ENCODE results near the gene NUP85.
A peak's percentile ranks its signal among the peaks of the same experiment; 100 is the strongest.
"Not testable (repeated sequence)": the region's sequence is repeated elsewhere in the genome, so short reads cannot be mapped to it uniquely, and the experiment has no call there.

The NUP85 gene

DNA sequence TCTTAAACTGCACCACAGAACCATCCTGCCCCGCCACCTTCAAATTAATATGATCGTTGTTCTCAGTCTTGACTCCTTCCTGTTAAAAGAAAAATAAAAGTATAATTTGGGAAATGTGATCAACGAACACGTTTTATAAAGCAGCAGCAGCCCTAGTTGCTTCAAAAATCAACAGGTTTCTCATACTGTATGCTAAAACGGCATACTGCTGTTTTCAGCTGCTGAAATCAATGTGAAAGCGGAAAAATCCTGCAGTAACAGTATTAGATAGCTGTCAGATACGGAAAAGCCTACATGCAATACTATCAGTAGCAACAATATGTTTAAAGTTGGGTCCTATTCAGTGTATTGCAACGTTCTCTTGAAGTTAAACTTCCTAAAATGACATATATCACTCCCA is 24.4 kb upstream of the NUP85 start:
- TF ChIP-seq POLR2AphosphoS5 (IDR thresholded peaks at IDR 0.05; ENCODE audit: low read depth, low read length): no peak
- TF ChIP-seq TAF1 (IDR thresholded peaks at IDR 0.05; ENCODE audit: borderline replicate concordance, low read depth, low read length): no peak
- DNase-seq (ENCODE audit: insufficient read length) (no peak), FAIRE-seq (no peak)

DNA sequence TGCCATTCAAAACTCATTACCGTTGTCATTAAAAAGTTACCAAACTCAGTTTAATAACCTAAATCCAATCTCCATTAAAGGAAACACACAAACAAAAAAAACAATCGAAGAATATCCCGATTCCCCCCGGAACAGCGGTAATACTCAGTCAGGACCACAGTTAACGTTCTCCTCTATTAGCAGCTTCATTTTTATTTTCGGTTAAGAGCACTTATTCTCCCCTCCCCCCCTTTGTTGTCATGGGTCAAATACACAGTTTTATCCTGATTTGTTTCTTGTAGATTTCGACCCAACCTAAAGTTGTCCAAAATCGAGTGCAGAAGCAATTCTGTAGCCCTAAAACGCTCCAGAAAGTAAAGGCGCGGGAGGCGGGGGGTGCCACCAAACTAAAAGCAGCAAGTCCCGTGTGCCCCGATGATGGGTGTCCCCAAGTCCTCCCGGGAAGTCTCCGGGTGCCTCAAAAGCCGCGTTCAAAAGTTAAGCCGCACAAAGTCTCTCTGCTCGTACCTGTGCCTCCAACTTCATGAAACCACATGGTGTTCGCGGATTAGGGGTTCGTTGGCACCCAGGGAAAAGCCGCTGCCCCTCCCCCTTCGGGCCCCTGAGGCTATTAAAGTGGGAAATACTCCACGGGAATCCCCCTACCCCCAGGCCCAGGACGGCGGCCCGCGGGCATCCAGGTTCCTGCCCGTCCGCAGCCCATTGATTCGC is 23.7 kb upstream of the NUP85 start:
- TF ChIP-seq TAF1 (IDR thresholded peaks at IDR 0.05; ENCODE audit: borderline replicate concordance, low read depth, low read length): no peak
- TF ChIP-seq POLR2AphosphoS5 (IDR thresholded peaks at IDR 0.05; ENCODE audit: low read depth, low read length): 0 out of 2 replicates have a peak, but pooled peaks have one; percentile 5
- TF ChIP-seq POLR2A (IDR thresholded peaks at IDR 0.05; ENCODE audit: low read depth, low read length): no peak
- DNase-seq (ENCODE audit: insufficient read length) (no peak), FAIRE-seq (no peak)

DNA sequence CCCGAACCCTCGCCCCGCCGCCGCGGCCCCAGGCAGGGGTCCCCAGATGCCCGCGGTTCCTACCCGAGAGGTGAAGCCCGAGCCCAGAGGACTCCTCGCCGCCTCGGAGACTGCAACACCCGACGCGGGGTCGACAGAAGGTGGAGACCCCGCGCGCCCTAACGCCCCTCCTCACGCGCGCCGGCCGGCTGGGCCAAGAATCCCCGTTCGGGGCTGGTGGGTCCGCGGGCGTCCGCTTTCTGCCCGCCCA is 23.2 kb upstream of the NUP85 start:
- TF ChIP-seq POLR2A (IDR thresholded peaks at IDR 0.05; ENCODE audit: low read depth, low read length) (no peak; the same call in 1 of the 2 replicates), POLR2AphosphoS5 (IDR thresholded peaks at IDR 0.05; ENCODE audit: low read depth, low read length) (peak; percentile 63)
- DNase-seq (ENCODE audit: insufficient read length) (no peak), FAIRE-seq (no peak)

DNA sequence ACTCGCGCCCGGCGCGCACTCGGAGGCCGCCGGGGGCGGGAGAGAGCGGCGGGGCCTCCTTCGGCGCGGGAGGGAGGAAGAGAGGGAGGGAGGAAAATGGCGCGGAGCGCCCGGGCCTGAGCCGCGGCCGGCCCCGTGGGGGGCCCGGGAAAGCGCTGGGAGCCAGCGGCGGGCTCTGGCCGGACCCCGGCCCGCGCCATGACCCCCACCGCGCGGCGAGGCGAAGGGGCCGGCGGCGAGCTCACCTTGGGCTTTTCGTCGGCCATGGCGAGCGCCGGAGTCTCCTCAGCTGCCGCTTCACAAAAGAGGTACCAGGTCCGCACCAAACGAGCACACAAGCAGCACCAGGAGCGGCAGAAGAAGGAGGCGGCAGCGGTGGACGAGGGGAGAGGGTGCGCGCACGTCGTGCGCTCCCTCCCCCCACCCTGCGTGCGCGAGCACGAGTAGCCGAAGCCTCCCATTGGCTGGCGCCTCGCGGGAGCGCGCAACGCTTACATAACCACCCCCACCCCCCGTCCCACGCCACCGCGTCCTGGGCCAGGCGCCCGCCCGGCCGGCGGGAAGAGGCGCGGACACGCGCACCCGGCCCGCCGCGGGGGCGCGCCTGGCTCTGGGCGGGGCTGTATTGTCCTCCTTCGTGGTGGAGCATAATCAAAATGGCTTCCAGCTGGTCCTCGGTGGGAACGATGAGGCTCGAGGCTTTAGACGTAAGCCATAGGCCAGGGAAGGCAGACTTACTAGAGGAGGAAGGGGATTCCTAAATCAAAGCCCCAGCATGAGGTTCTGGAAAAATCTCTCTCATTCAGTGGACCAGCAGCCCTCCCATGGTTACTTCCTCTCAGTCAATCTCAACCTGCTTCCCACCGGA is 22.7 kb upstream of the NUP85 start, which contains the start of gene SUMO2:
Gene SUMO2, minus strand, starts transcription at position 391 of the 868 bp plus-strand sequence. Its CDS starts 125 bp downstream, at position 266.
- DNase-seq (ENCODE audit: insufficient read length) (peak; percentile 98), FAIRE-seq (peak; percentile 95)
- TF ChIP-seq POLR2AphosphoS5 (IDR thresholded peaks at IDR 0.05; ENCODE audit: low read depth, low read length) (peak; percentile 68; the same call in 1 of the 2 replicates), TAF1 (IDR thresholded peaks at IDR 0.05; ENCODE audit: borderline replicate concordance, low read depth, low read length) (peak; percentile 66), POLR2A (IDR thresholded peaks at IDR 0.05; ENCODE audit: low read depth, low read length) (peak; percentile 80; the same call in 1 of the 2 replicates)

DNA sequence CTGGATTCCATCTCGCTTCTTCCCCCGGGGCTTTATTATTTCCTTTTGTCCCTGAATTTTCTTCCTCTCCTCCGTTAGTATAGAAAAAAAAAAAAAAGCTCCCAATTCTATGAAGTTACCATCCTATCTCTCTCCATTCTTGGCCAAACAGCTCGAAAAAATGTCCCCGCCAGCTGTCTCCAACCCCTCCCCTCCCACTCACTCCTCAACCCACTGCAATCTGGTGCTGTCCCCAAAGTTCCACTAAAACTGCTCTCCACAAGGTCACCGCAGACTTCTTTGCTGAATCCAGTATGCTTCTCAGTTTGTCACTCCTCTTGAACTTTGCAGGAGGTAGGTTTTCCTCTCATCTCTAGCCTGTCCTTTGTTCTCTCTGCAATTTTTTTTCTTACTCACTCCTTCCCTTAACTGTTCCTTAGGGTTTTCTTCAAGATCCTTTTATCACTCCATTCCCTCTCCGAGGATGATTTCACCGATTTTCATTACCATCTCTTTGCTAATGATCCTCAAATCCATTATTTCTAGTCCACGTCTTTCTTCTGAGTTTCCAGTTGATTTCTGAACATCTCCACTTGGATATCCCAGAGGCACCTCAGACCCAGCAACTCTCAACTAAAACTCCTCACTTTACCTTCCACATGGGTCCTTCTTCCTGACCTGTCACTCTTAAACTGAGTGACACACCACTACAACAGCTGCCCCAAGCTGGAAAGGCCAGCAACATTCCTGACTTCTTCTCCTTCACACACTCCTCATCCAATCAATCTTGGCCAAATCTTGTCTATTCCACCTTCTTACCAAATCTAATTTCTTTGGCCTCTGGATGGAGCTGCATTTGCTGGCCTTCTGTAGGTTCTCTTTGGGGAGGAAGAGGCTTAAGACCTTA is 21.2 kb upstream of the NUP85 start:
- DNase-seq (ENCODE audit: insufficient read length) (no peak), FAIRE-seq (no peak)
- TF ChIP-seq POLR2A (IDR thresholded peaks at IDR 0.05; ENCODE audit: low read depth, low read length) (no peak), POLR2AphosphoS5 (IDR thresholded peaks at IDR 0.05; ENCODE audit: low read depth, low read length) (no peak), TAF1 (IDR thresholded peaks at IDR 0.05; ENCODE audit: borderline replicate concordance, low read depth, low read length) (no peak)

DNA sequence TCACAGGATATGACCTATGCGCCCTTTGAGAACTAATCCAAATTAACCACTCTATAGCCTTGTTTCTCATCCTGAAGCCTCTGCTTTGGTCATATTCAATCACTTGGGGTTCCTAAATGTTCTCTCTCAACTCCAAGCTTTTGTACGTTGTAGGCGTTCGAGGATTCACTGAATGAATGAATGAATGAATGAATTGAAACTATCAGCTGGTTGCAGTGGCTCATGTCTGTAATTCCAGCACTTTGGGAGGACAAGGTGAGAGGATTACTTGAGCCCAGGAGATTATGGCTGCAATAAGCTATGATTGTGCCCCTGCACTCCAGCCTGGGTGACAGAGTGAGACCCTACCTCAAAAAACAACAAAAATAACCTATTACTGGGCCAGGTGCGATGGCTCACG is 16.9 kb upstream of the NUP85 start:
- FAIRE-seq: no peak
- DNase-seq (ENCODE audit: insufficient read length): no peak
- no peak for TF ChIP-seq TAF1 (IDR thresholded peaks at IDR 0.05; ENCODE audit: borderline replicate concordance, low read depth, low read length)
- no peak for TF ChIP-seq POLR2A (IDR thresholded peaks at IDR 0.05; ENCODE audit: low read depth, low read length)
- no peak for TF ChIP-seq POLR2AphosphoS5 (IDR thresholded peaks at IDR 0.05; ENCODE audit: low read depth, low read length)

DNA sequence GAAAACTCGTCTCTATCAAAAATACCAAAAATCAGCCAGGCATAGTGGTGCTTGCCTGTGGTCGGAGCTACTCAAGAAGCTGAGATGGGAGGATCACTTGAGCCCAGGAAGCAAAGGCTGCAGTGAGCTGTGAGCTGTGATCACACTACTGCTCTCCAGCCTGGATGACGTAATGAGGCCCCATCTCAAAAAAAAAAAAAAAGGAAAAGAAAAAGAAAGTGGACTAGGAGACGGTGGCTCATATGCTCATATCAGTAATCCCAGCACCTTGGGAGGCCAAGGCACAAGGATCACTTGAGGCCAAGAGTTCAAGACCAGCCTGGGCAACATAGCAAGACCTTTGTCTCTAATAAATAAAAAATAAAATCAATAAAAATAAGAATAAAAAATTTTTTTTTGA is 13.9 kb upstream of the NUP85 start:
- DNase-seq (ENCODE audit: insufficient read length): no peak
- no peak for TF ChIP-seq TAF1 (IDR thresholded peaks at IDR 0.05; ENCODE audit: borderline replicate concordance, low read depth, low read length)
- FAIRE-seq: no peak

DNA sequence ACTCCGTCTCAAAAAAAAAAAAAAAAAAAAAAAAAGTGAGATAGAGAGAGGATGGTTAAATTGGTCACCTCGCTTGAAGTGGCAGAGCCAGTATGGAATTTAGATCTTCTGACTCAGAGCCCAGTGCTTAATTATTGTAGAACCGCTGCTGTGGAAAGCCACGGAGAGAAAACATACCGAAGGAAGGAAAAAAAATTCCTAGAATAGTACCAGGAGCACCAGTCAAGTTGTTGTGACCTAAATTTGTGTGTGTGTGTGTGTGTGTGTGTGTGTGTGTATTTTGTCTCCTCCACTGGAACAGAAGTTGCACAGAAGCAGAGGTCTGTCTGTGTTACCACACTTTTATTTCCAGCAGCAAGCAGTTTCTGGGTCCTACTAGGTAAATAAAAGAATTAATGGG is 10.6 kb upstream of the NUP85 start:
- no peak for FAIRE-seq
- TF ChIP-seq POLR2AphosphoS5 (IDR thresholded peaks at IDR 0.05; ENCODE audit: low read depth, low read length) (no peak), POLR2A (IDR thresholded peaks at IDR 0.05; ENCODE audit: low read depth, low read length) (no peak), TAF1 (IDR thresholded peaks at IDR 0.05; ENCODE audit: borderline replicate concordance, low read depth, low read length) (no peak)
- DNase-seq (ENCODE audit: insufficient read length): no peak

DNA sequence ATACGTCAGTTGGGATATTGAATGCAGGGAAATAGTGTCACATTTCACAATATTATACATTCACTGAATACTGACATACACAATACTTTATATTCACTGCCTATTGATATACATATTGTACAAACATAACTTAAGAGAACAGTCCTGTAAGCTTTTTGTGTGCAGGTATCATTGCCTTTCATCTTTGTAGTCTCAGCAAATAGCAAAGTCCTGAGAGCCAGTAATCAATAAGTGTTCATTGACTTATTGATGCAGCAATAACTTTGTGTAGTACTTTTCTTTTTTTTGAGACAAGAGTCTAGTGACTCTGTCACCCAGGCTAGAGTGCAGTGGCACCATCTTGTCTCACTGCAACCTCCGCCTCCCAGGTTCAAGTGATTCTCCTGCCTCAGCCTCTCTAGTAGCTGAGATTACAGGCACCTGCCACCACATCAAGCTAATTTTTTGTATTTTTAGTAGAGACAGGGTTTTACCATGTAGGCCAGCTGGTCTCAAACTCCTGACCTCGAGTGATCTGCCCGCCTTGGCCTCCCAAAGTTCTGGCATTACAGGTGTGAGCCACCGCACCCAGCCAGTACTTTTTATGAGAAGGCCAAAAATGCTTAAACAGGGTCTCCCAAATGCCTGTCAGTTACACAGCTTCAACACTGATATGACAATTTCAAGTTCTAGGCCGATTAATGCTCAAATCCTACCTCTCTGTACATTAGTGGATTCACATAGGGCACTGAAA is 5.4 kb upstream of the NUP85 start:
- FAIRE-seq (no peak), DNase-seq (ENCODE audit: insufficient read length) (no peak)
- TF ChIP-seq POLR2A (IDR thresholded peaks at IDR 0.05; ENCODE audit: low read depth, low read length) (no peak), TAF1 (IDR thresholded peaks at IDR 0.05; ENCODE audit: borderline replicate concordance, low read depth, low read length) (no peak), POLR2AphosphoS5 (IDR thresholded peaks at IDR 0.05; ENCODE audit: low read depth, low read length) (no peak)

DNA sequence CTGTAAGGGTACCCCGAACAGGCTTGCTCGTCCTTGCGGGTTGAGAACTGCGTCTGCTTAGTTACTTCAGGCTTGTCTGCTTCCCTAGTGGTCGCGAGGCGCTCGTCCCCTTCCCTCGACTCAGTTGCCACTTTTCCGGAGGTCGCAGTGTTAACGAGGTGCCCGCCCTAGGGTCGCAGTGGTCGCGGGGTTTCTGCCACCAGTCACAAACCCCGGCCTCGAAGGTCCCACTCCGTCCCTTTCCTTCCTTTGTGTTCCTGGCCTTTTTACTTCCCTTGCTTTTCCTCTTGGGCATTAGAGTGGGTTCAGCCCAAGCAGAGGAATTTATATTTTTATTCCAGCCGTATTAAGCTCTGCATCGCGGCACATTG is 299 bp downstream of the NUP85 start:
- no peak for FAIRE-seq
- DNase-seq (ENCODE audit: insufficient read length): no peak

DNA sequence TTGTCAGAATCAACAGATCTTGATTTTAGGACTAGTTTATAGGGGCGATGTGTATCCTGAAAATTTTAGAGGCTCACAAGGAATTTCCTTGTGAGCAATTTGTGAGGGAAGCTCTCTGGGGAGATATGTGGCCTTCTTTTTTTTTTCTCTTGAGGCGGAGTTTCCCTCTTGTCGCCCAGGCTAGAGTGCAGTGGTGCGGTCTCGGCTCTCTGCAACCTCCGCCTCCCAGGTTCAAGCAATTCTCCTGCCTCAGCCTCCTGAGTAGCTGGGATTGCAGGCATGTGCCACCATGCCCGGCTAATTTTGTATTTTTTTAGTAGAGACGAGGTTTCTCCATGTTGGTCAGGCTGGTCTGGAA is 1.6 kb downstream of the NUP85 start:
- not testable (repeated sequence) for DNase-seq (ENCODE audit: insufficient read length); FAIRE-seq

More for the DNA sequence above, 299 bp downstream of the NUP85 start:
- no peak for TF ChIP-seq TAF1 (IDR thresholded peaks at IDR 0.05; ENCODE audit: borderline replicate concordance, low read depth, low read length)
- no peak for TF ChIP-seq POLR2AphosphoS5 (IDR thresholded peaks at IDR 0.05; ENCODE audit: low read depth, low read length)
- no peak for TF ChIP-seq POLR2A (IDR thresholded peaks at IDR 0.05; ENCODE audit: low read depth, low read length)

All from GM12892 (cell line).